HEK293 (cell line): Measurements from ENCODE around the gene FOXN1.

Source experiments
- CTCF ChIA-PET: fragments of 350-600 bp; formaldehyde crosslinking; extraction: SDS; loops from one replicate; lab custom pipeline; 2021; ENCODE audit warnings: antibody characterized with exemption; lab: Yijun Ruan, JAX
- POLR2A ChIA-PET: fragments of 300-600 bp; formaldehyde crosslinking; extraction: SDS; loops from one replicate; lab custom pipeline; 2020; ENCODE audit warnings: antibody characterized with exemption, inconsistent platforms; lab: Yijun Ruan, JAX
- H3K27ac ChIP-seq: fragments of 200-500 bp; sonication (Bioruptor generic); 2 replicates; pipeline ENCODE4 v1.5.1; 2014; ENCODE audit warnings: low read depth, low read length, control low read depth, inconsistent platforms; ENCODE audit errors: extremely low read depth
- H3K36me3 ChIP-seq, 2 experiments: fragments of 200-500 bp in 1 of 2; sonication (Bioruptor generic) in 1 of 2; 1 replicate in 1 of 2; 2 replicates in 1 of 2; pipeline ENCODE4 v1.5.1; 2014 to 2017; ENCODE audit warnings: inconsistent platforms in 2 of 2, low read length in 2 of 2; ENCODE audit not compliant: control insufficient read depth in 2 of 2, insufficient read depth in 1 of 2
- H3K4me1 ChIP-seq: fragments of 200-500 bp; sonication (Bioruptor generic); 2 replicates; pipeline ENCODE4 v1.5.1; 2014; ENCODE audit warnings: mild to moderate bottlenecking, low read length, inconsistent platforms; ENCODE audit not compliant: control insufficient read depth, insufficient read depth
- H3K4me3 ChIP-seq: 2 replicates; pipeline ENCODE4 v1.5.1; 2011; ENCODE audit warnings: low read depth, mild to moderate bottlenecking, control low read depth, low read length, moderate library complexity
- H3K9me3 ChIP-seq: fragments of 200-500 bp; sonication (Bioruptor generic); 2 replicates; pipeline ENCODE4 v1.5.1; 2014; ENCODE audit warnings: low read depth, low read length, inconsistent platforms; ENCODE audit not compliant: control insufficient read depth, insufficient read depth
- MZF1 ChIP-seq: fragments of 450-650 bp; formaldehyde crosslinking; IDR thresholded peaks from 2 replicates; pipeline ENCODE4 v1.5.1; 2017; ENCODE audit warnings: missing biosample characterization, missing genetic modification characterization, borderline replicate concordance
- WT1 ChIP-seq: fragments of 450-650 bp; formaldehyde crosslinking; IDR thresholded peaks from 2 replicates; pipeline ENCODE4 v1.5.1; 2016; ENCODE audit warnings: missing biosample characterization, missing genetic modification characterization
- ZNF391 ChIP-seq: fragments of 450-650 bp; formaldehyde crosslinking; IDR thresholded peaks from 2 replicates; pipeline ENCODE4 v1.5.1; 2016; ENCODE audit warnings: low read depth, missing biosample characterization, missing genetic modification characterization, borderline replicate concordance
- ZNF48 ChIP-seq: fragments of 450-650 bp; formaldehyde crosslinking; IDR thresholded peaks from 2 replicates; pipeline ENCODE4 v1.5.1; 2016; ENCODE audit warnings: missing biosample characterization, missing genetic modification characterization
- ZNF621 ChIP-seq: fragments of 450-650 bp; formaldehyde crosslinking; IDR thresholded peaks from 2 replicates; pipeline ENCODE4 v1.5.1; 2017; ENCODE audit warnings: missing biosample characterization, missing genetic modification characterization
- ZNF629 ChIP-seq: fragments of 450-650 bp; formaldehyde crosslinking; IDR thresholded peaks from 2 replicates; pipeline ENCODE4 v1.5.1; 2017; ENCODE audit warnings: missing biosample characterization, missing genetic modification characterization
- ZNF660 ChIP-seq: fragments of 450-650 bp; IDR thresholded peaks from 2 replicates; pipeline ENCODE4 v1.5.1; 2018; ENCODE audit warnings: missing biosample characterization, mild to moderate bottlenecking, missing genetic modification characterization
- TF ChIP-seq, protein P1 (sequence below): fragments of 450-650 bp; formaldehyde crosslinking; IDR thresholded peaks from 2 replicates; pipeline ENCODE4 v1.5.1; 2016; ENCODE audit warnings: missing biosample characterization, missing genetic modification characterization
- TF ChIP-seq, protein P2 (sequence below): fragments of 450-650 bp; formaldehyde crosslinking; IDR thresholded peaks from 2 replicates; pipeline ENCODE4 v1.5.1; 2016; ENCODE audit warnings: missing biosample characterization, missing genetic modification characterization, borderline replicate concordance
- TF ChIP-seq, protein P3 (sequence below): sonication (generic); formaldehyde crosslinking; IDR thresholded peaks from 2 replicates; pipeline ENCODE4 v1.8.1; 2022; ENCODE audit warnings: mild to moderate bottlenecking, moderate library complexity, missing genetic modification reagents
- TF ChIP-seq, protein P4 (sequence below): fragments of 450-650 bp; formaldehyde crosslinking; IDR thresholded peaks from 2 replicates; pipeline ENCODE4 v1.5.1; 2016; ENCODE audit warnings: missing biosample characterization, missing genetic modification characterization
- TF ChIP-seq, protein P5 (sequence below): fragments of 450-650 bp; formaldehyde crosslinking; IDR thresholded peaks from 2 replicates; pipeline ENCODE4 v1.5.1; 2016; ENCODE audit warnings: missing biosample characterization, missing genetic modification characterization
- TF ChIP-seq, protein P6 (sequence below): fragments of 450-650 bp; formaldehyde crosslinking; IDR thresholded peaks from 2 replicates; pipeline ENCODE4 v1.5.1; 2016; ENCODE audit warnings: missing biosample characterization, missing genetic modification characterization
- TF ChIP-seq, protein P7 (sequence below): fragments of 450-650 bp; formaldehyde crosslinking; IDR thresholded peaks from 2 replicates; pipeline ENCODE4 v1.5.1; 2016; ENCODE audit warnings: missing biosample characterization, missing genetic modification characterization

The FOXN1 gene

DNA sequence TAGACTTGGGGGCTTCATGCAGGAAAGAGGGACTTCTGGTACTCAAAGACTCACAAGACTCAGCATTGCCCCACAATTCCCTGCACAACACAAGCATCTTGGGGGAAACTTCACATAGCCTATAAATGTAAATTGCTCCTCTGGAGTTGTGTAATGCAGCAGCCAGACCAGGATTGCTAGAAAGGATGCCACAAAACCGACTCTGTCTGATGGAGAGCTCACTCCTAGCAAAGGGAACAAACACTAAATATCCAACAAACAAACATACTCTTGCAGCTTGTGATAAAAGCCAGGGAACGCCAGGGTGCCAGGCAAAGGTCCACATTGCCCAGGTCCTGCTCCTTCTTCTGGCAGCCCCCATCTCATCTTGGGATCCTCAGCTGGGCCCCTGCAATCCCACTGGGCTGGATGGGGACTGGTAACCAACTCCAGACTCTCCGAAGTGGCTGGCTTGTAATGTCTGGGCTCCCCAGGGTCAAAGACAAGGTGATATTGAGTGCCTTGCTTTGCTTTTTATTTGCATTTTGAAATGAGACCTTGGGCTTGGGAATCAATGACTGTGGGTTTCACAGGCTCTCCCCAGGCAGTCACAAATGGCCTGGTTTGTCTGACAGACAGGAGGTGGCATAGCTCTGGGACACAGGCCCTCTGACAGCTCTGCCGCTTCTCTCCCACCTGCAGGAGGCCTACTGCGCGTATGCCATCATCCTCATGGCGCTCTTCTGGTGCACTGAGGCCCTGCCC lies 17.4 kb upstream of the FOXN1 start:
- TF ChIP-seq WT1 (tag by site-specific recombination) (no peak), ZNF391 (no peak)
- TF ChIP-seq, protein P1, sequence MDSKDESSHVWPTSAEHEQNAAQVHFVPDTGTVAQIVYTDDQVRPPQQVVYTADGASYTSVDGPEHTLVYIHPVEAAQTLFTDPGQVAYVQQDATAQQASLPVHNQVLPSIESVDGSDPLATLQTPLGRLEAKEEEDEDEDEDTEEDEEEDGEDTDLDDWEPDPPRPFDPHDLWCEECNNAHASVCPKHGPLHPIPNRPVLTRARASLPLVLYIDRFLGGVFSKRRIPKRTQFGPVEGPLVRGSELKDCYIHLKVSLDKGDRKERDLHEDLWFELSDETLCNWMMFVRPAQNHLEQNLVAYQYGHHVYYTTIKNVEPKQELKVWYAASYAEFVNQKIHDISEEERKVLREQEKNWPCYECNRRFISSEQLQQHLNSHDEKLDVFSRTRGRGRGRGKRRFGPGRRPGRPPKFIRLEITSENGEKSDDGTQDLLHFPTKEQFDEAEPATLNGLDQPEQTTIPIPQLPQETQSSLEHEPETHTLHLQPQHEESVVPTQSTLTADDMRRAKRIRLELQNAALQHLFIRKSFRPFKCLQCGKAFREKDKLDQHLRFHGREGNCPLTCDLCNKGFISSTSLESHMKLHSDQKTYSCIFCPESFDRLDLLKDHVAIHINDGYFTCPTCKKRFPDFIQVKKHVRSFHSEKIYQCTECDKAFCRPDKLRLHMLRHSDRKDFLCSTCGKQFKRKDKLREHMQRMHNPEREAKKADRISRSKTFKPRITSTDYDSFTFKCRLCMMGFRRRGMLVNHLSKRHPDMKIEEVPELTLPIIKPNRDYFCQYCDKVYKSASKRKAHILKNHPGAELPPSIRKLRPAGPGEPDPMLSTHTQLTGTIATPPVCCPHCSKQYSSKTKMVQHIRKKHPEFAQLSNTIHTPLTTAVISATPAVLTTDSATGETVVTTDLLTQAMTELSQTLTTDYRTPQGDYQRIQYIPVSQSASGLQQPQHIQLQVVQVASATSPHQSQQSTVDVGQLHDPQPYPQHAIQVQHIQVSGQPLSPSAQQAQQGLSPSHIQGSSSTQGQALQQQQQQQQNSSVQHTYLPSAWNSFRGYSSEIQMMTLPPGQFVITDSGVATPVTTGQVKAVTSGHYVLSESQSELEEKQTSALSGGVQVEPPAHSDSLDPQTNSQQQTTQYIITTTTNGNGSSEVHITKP (tag by site-specific recombination): no peak
- TF ChIP-seq, protein P2, sequence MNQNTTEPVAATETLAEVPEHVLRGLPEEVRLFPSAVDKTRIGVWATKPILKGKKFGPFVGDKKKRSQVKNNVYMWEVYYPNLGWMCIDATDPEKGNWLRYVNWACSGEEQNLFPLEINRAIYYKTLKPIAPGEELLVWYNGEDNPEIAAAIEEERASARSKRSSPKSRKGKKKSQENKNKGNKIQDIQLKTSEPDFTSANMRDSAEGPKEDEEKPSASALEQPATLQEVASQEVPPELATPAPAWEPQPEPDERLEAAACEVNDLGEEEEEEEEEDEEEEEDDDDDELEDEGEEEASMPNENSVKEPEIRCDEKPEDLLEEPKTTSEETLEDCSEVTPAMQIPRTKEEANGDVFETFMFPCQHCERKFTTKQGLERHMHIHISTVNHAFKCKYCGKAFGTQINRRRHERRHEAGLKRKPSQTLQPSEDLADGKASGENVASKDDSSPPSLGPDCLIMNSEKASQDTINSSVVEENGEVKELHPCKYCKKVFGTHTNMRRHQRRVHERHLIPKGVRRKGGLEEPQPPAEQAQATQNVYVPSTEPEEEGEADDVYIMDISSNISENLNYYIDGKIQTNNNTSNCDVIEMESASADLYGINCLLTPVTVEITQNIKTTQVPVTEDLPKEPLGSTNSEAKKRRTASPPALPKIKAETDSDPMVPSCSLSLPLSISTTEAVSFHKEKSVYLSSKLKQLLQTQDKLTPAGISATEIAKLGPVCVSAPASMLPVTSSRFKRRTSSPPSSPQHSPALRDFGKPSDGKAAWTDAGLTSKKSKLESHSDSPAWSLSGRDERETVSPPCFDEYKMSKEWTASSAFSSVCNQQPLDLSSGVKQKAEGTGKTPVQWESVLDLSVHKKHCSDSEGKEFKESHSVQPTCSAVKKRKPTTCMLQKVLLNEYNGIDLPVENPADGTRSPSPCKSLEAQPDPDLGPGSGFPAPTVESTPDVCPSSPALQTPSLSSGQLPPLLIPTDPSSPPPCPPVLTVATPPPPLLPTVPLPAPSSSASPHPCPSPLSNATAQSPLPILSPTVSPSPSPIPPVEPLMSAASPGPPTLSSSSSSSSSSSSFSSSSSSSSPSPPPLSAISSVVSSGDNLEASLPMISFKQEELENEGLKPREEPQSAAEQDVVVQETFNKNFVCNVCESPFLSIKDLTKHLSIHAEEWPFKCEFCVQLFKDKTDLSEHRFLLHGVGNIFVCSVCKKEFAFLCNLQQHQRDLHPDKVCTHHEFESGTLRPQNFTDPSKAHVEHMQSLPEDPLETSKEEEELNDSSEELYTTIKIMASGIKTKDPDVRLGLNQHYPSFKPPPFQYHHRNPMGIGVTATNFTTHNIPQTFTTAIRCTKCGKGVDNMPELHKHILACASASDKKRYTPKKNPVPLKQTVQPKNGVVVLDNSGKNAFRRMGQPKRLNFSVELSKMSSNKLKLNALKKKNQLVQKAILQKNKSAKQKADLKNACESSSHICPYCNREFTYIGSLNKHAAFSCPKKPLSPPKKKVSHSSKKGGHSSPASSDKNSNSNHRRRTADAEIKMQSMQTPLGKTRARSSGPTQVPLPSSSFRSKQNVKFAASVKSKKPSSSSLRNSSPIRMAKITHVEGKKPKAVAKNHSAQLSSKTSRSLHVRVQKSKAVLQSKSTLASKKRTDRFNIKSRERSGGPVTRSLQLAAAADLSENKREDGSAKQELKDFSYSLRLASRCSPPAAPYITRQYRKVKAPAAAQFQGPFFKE (tag by site-specific recombination): no peak
- POLR2A ChIA-PET: interaction anchor here (0.7 kb wide), 1 partner anchor 14 kb away, joined by 3 read pairs; no protein-coding TSS in a partner anchor
- CTCF ChIA-PET: interaction anchor here (0.6 to 3.6 kb wide), 3 partner anchors 52 to 722 kb away, joined by 3 to 20 read pairs (median 3); no protein-coding TSS in a partner anchor
- no peaks in the 10 kb centered on the region for H3K36me3 ChIP-seq
- no peak overlapping the region for H3K4me3 ChIP-seq
- H3K9me3 ChIP-seq: no peaks in the 10 kb centered on the region
- no peak overlapping the region for H3K27ac ChIP-seq
- H3K4me1 ChIP-seq: no peaks in the 10 kb centered on the region

DNA sequence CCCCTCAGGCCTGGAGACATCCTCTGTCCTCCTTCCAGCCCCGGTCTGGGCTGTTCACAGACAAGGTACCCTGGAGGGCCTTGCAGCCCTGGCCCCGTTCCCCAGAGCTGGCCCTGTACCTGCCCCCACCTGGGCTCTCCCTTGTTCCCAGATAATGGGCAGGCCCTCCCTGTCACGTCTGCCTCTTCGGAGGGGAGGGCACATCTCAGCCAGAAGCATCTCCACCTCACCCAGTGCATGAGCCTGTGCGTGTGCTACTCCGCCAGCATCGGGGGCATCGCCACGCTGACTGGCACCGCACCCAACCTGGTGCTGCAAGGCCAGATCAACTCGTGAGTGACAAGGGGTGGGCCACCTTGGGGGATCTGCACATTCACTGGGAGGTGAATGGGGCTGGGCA lies 14.9 kb upstream of the FOXN1 start:
- no peaks in the 10 kb centered on the region for H3K9me3 ChIP-seq
- POLR2A ChIA-PET: no interaction called here
- H3K27ac ChIP-seq: no peak overlapping the region
- CTCF ChIA-PET: interaction anchor here (0.6 to 7.1 kb wide), 4 partner anchors 14 to 142 kb away, joined by 3 to 155 read pairs (median 12); no protein-coding TSS in a partner anchor
- no peak overlapping the region for H3K4me3 ChIP-seq
- H3K36me3 ChIP-seq: no peaks in the 10 kb centered on the region
- no peaks in the 10 kb centered on the region for H3K4me1 ChIP-seq
- TF ChIP-seq, protein P3, sequence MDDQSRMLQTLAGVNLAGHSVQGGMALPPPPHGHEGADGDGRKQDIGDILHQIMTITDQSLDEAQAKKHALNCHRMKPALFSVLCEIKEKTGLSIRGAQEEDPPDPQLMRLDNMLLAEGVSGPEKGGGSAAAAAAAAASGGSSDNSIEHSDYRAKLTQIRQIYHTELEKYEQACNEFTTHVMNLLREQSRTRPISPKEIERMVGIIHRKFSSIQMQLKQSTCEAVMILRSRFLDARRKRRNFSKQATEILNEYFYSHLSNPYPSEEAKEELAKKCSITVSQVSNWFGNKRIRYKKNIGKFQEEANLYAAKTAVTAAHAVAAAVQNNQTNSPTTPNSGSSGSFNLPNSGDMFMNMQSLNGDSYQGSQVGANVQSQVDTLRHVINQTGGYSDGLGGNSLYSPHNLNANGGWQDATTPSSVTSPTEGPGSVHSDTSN: no peak
- TF ChIP-seq MZF1 (no peak), ZNF48 (no peak), ZNF621 (no peak), ZNF660 (tag by site-specific recombination) (no peak), ZNF629 (tag by site-specific recombination) (no peak)
- TF ChIP-seq, protein P4, sequence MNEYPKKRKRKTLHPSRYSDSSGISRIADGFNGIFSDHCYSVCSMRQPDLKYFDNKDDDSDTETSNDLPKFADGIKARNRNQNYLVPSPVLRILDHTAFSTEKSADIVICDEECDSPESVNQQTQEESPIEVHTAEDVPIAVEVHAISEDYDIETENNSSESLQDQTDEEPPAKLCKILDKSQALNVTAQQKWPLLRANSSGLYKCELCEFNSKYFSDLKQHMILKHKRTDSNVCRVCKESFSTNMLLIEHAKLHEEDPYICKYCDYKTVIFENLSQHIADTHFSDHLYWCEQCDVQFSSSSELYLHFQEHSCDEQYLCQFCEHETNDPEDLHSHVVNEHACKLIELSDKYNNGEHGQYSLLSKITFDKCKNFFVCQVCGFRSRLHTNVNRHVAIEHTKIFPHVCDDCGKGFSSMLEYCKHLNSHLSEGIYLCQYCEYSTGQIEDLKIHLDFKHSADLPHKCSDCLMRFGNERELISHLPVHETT (tag by site-specific recombination): no peak
- TF ChIP-seq, protein P5, sequence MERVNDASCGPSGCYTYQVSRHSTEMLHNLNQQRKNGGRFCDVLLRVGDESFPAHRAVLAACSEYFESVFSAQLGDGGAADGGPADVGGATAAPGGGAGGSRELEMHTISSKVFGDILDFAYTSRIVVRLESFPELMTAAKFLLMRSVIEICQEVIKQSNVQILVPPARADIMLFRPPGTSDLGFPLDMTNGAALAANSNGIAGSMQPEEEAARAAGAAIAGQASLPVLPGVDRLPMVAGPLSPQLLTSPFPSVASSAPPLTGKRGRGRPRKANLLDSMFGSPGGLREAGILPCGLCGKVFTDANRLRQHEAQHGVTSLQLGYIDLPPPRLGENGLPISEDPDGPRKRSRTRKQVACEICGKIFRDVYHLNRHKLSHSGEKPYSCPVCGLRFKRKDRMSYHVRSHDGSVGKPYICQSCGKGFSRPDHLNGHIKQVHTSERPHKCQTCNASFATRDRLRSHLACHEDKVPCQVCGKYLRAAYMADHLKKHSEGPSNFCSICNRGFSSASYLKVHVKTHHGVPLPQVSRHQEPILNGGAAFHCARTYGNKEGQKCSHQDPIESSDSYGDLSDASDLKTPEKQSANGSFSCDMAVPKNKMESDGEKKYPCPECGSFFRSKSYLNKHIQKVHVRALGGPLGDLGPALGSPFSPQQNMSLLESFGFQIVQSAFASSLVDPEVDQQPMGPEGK (tag by site-specific recombination): no peak
- TF ChIP-seq, protein P6, sequence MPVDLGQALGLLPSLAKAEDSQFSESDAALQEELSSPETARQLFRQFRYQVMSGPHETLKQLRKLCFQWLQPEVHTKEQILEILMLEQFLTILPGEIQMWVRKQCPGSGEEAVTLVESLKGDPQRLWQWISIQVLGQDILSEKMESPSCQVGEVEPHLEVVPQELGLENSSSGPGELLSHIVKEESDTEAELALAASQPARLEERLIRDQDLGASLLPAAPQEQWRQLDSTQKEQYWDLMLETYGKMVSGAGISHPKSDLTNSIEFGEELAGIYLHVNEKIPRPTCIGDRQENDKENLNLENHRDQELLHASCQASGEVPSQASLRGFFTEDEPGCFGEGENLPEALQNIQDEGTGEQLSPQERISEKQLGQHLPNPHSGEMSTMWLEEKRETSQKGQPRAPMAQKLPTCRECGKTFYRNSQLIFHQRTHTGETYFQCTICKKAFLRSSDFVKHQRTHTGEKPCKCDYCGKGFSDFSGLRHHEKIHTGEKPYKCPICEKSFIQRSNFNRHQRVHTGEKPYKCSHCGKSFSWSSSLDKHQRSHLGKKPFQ (tag by site-specific recombination): no peak
- TF ChIP-seq, protein P7, sequence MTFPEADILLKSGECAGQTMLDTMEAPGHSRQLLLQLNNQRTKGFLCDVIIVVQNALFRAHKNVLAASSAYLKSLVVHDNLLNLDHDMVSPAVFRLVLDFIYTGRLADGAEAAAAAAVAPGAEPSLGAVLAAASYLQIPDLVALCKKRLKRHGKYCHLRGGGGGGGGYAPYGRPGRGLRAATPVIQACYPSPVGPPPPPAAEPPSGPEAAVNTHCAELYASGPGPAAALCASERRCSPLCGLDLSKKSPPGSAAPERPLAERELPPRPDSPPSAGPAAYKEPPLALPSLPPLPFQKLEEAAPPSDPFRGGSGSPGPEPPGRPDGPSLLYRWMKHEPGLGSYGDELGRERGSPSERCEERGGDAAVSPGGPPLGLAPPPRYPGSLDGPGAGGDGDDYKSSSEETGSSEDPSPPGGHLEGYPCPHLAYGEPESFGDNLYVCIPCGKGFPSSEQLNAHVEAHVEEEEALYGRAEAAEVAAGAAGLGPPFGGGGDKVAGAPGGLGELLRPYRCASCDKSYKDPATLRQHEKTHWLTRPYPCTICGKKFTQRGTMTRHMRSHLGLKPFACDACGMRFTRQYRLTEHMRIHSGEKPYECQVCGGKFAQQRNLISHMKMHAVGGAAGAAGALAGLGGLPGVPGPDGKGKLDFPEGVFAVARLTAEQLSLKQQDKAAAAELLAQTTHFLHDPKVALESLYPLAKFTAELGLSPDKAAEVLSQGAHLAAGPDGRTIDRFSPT (tag by site-specific recombination): no peak
